Right lobe of liver (tissue), 4 donors: ENCODE data around the gene EPHA1.
"Not testable (repeated sequence)": the region's sequence is repeated elsewhere in the genome, so short reads cannot be mapped to it uniquely, and the experiment has no call there.

Experiments
- CTCF ChIP-seq, 4 donors: fragments of 200-600 bp in 3 of 4; fragments of 450-650 bp in 1 of 4; IDR thresholded peaks; one replicate each; pipeline versions ENCODE4 v1.5.1 to v1.8.0; 2016 to 2022; ENCODE audit warnings: antibody characterized with exemption in 4 of 4, mild to moderate bottlenecking in 2 of 4
- POLR2A ChIP-seq: fragments of 450-650 bp; IDR thresholded peaks from one replicate; pipeline ENCODE4 v1.6.1; 2017; ENCODE audit warnings: antibody characterized with exemption, mild to moderate bottlenecking
- donor health status: DM: no; HTN: no; CAD: no.
- donor health status: DM: no; HTN: no; CAD: no.
- donor health status: DM: no; HTN: yes; CAD: no.

GRCh38 chr7:143424476-143424875 lies 15.8 kb upstream of the EPHA1 start:
- TF ChIP-seq CTCF (IDR thresholded peaks at IDR 0.05); POLR2A: not testable (repeated sequence)
